Measurements from ENCODE around the gene URGCP.

The URGCP gene, protein sequence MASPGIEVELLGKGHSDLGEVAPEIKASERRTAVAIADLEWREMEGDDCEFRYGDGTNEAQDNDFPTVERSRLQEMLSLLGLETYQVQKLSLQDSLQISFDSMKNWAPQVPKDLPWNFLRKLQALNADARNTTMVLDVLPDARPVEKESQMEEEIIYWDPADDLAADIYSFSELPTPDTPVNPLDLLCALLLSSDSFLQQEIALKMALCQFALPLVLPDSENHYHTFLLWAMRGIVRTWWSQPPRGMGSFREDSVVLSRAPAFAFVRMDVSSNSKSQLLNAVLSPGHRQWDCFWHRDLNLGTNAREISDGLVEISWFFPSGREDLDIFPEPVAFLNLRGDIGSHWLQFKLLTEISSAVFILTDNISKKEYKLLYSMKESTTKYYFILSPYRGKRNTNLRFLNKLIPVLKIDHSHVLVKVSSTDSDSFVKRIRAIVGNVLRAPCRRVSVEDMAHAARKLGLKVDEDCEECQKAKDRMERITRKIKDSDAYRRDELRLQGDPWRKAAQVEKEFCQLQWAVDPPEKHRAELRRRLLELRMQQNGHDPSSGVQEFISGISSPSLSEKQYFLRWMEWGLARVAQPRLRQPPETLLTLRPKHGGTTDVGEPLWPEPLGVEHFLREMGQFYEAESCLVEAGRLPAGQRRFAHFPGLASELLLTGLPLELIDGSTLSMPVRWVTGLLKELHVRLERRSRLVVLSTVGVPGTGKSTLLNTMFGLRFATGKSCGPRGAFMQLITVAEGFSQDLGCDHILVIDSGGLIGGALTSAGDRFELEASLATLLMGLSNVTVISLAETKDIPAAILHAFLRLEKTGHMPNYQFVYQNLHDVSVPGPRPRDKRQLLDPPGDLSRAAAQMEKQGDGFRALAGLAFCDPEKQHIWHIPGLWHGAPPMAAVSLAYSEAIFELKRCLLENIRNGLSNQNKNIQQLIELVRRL

DNA sequence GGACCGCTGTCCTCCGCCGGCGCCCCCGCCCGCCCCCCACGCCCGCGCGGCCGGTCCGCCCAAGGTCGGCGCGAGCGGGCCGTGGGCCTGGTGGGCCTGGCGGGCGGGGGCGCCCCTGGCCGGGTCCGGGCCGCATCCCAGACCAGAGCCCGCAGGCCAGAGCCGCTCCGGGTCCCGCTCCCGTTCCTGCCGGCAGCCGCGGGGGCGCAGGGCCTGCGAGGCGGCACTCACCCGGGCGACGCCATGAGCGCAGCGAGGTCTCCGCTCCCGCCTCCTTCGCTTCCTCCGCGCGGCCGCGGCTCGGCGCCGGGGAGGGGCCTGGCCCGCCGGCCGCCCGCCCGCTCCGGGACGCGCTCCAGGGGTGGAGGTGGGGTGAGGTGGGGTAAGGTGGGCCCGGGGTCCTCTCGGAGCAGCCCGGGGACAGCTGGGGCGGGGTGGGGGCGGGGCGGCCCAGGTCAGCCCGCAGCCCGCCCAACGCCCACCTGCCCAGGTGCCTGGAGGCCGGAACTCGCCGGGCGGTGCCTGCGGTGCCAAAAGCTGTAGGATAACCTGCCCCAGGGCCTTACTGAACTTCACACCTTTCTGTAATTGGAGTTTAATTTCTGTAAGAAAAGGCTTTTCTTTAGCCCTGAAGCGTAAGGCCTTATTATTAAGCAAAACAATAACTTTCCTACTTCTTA is at the start of gene URGCP:
TSS of gene URGCP (minus strand) at position 266 of the 680 bp plus-strand sequence. CDS start at position 245, 21 bp downstream.
- Histone ChIP-seq H3K4me2 (ENCODE audit: low read length) (peak within 1 kb of the TSS; percentile 75), H3K9me2 (ENCODE audit: low read depth, low read length) (no peaks in the 10 kb centered on the region), H4K20me1 (ENCODE audit: insufficient read depth, low read length) (no peaks in the 10 kb centered on the region), H3K4me1 (ENCODE audit: insufficient read depth, low read length, severe bottlenecking) (peaks cover 33% of the 10 kb centered on the region), H3K9me3 (ENCODE audit: low read length) (no peaks in the 10 kb centered on the region), H3K4me3 (ENCODE audit: low read depth, low read length, poor library complexity, severe bottlenecking) (peak within 1 kb of the TSS; percentile 93), H3K27ac (ENCODE audit: low read depth, low read length, poor library complexity, severe bottlenecking) (peak within 1 kb of the TSS; percentile 51), H3F3A (ENCODE audit: insufficient read depth, low read length) (peaks cover 3% of the 10 kb centered on the region; the same call in 1 of the 2 replicates), H3K36me3 (ENCODE audit: insufficient read depth, low read length) (0 out of 2 replicates have a peak, but pooled peaks cover 1% of the 10 kb centered on the region), H3K27me3 (ENCODE audit: insufficient read depth, low read length) (no peaks in the 10 kb centered on the region), H2AFZ (ENCODE audit: low read length) (peak within 1 kb of the TSS; percentile 60), H3K9ac (ENCODE audit: low read length) (peak within 1 kb of the TSS; percentile 90), H3K79me2 (ENCODE audit: insufficient read depth, low read length) (peaks cover 43% of the 10 kb centered on the region)
- no peak for TF ChIP-seq EZH2 (IDR thresholded peaks at IDR 0.05; ENCODE audit: borderline replicate concordance, low read length)
- TF ChIP-seq, protein P1, sequence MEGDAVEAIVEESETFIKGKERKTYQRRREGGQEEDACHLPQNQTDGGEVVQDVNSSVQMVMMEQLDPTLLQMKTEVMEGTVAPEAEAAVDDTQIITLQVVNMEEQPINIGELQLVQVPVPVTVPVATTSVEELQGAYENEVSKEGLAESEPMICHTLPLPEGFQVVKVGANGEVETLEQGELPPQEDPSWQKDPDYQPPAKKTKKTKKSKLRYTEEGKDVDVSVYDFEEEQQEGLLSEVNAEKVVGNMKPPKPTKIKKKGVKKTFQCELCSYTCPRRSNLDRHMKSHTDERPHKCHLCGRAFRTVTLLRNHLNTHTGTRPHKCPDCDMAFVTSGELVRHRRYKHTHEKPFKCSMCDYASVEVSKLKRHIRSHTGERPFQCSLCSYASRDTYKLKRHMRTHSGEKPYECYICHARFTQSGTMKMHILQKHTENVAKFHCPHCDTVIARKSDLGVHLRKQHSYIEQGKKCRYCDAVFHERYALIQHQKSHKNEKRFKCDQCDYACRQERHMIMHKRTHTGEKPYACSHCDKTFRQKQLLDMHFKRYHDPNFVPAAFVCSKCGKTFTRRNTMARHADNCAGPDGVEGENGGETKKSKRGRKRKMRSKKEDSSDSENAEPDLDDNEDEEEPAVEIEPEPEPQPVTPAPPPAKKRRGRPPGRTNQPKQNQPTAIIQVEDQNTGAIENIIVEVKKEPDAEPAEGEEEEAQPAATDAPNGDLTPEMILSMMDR (IDR thresholded peaks at IDR 0.05; ENCODE audit: low read length) = no peak

DNA sequence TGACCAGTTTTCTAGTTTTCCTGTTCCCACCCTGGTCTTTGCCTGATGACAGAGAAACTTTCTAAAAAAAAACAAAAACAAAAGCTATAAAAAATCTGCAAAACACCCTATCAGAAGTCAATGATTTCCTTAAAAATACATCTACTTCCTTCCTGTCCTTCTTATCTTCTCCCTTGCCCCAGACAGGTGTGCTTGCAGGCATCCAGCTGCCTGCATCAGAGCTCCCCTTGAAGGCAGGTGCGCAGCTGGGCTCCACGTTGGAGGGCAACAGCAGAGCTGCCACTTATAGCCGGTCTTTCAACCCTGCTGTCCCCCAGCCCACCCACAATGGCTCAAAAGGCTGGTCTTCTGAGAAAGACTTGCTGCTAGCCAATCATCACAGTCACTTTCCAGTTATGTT is 49.6 kb upstream of the URGCP start:
- TF ChIP-seq EZH2 (IDR thresholded peaks at IDR 0.05; ENCODE audit: borderline replicate concordance, low read length) = no peak
- TF ChIP-seq, protein P1 (IDR thresholded peaks at IDR 0.05; ENCODE audit: low read length) = no peak
- no peaks in the 10 kb centered on the region for H3K9me2 ChIP-seq (ENCODE audit: low read depth, low read length)
- no peaks in the 10 kb centered on the region for H3F3A ChIP-seq (ENCODE audit: insufficient read depth, low read length)
- H3K27me3 ChIP-seq (ENCODE audit: insufficient read depth, low read length) = no peaks in the 10 kb centered on the region
- no peak overlapping the region for H3K4me3 ChIP-seq (ENCODE audit: low read depth, low read length, poor library complexity, severe bottlenecking)
- no peaks in the 10 kb centered on the region for H3K9me3 ChIP-seq (ENCODE audit: low read length)
- H2AFZ ChIP-seq (ENCODE audit: low read length) = no peak overlapping the region
- H3K36me3 ChIP-seq (ENCODE audit: insufficient read depth, low read length) = no peaks in the 10 kb centered on the region
- no peaks in the 10 kb centered on the region for H3K79me2 ChIP-seq (ENCODE audit: insufficient read depth, low read length)
- H3K4me1 ChIP-seq (ENCODE audit: insufficient read depth, low read length, severe bottlenecking) = peaks cover 10% of the 10 kb centered on the region
- H3K27ac ChIP-seq (ENCODE audit: low read depth, low read length, poor library complexity, severe bottlenecking) = no peak overlapping the region
- no peak overlapping the region for H3K9ac ChIP-seq (ENCODE audit: low read length)
- H4K20me1 ChIP-seq (ENCODE audit: insufficient read depth, low read length) = no peaks in the 10 kb centered on the region
- no peak overlapping the region for H3K4me2 ChIP-seq (ENCODE audit: low read length)

DNA sequence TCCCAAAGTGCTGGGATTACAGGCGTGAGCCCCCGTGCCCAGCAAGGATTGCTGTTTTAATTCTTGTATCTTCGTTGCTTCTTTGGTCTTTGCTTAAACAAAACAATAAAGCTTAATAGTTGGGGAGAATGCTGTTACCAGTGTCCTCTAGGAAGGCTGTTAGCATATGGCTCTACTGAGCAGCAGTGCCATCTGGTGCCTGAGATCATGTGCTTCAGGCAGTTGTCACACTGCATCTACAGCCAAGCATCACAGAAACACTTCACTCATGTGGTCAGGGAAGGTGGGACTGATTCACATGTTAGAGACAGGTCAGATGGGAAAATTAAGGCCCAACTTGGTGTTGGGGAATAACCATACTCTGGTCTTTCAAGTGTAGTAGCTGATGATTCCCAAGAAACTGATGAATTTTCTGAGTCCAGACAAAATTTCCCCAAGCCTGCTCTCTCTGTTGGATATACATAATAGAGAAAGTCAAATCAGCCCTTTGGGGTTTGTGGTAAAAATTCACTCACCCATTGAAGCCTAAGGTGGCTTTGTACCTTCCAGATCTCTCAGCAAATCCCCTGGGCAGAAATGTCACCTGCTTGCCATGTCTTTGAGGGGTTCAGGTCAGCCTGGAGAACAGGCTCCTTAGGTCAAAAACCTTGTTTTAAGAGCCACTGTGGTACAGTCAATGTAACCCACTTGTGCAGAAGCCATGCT is 48.3 kb upstream of the URGCP start:
- Histone ChIP-seq H4K20me1 (ENCODE audit: insufficient read depth, low read length) (no peaks in the 10 kb centered on the region), H3K27ac (ENCODE audit: low read depth, low read length, poor library complexity, severe bottlenecking) (no peak overlapping the region), H3K36me3 (ENCODE audit: insufficient read depth, low read length) (no peaks in the 10 kb centered on the region; the same call in 1 of the 2 replicates), H3K4me3 (ENCODE audit: low read depth, low read length, poor library complexity, severe bottlenecking) (no peak overlapping the region), H3K79me2 (ENCODE audit: insufficient read depth, low read length) (no peaks in the 10 kb centered on the region), H3K4me1 (ENCODE audit: insufficient read depth, low read length, severe bottlenecking) (peaks cover 10% of the 10 kb centered on the region), H3F3A (ENCODE audit: insufficient read depth, low read length) (no peaks in the 10 kb centered on the region), H3K27me3 (ENCODE audit: insufficient read depth, low read length) (no peaks in the 10 kb centered on the region), H2AFZ (ENCODE audit: low read length) (no peak overlapping the region), H3K9me2 (ENCODE audit: low read depth, low read length) (no peaks in the 10 kb centered on the region), H3K4me2 (ENCODE audit: low read length) (no peak overlapping the region), H3K9ac (ENCODE audit: low read length) (no peak overlapping the region), H3K9me3 (ENCODE audit: low read length) (no peaks in the 10 kb centered on the region)
- TF ChIP-seq, protein P1 (IDR thresholded peaks at IDR 0.05; ENCODE audit: low read length) = peak; percentile 96
- TF ChIP-seq EZH2 (IDR thresholded peaks at IDR 0.05; ENCODE audit: borderline replicate concordance, low read length) = no peak
